Naive B cell (primary cell): ENCODE results near the gene JAK2. TPM values are rescaled to one million over a fixed set of nuclear protein-coding genes. Genes with fewer than 3 reads are reported as not detected.

Experiments
- ATAC-seq, 2 donors: fragments of 150-1000 bp; cut with Tn5 transposase; 2 replicates each; pipeline ENCODE4 v1.10.0; 2021; ENCODE audit warnings: low read depth in 2 of 2, mild to moderate bottlenecking in 2 of 2, moderate library complexity in 2 of 2
- DNase-seq: peaks from one replicate; pipeline ENCODE4 v3.0.0; 2022
- H3K27ac Mint-ChIP-seq, 6 donors: one replicate each; pipeline ENCODE4 v1.8.0; 2020 to 2022; ENCODE audit warnings: mild to moderate bottlenecking in 6 of 6, mixed read lengths in 6 of 6, moderate library complexity in 5 of 6, inconsistent platforms in 2 of 6
- H3K27me3 Mint-ChIP-seq, 3 donors: one replicate each; pipeline ENCODE4 v1.8.0; 2021 to 2022; ENCODE audit warnings: mixed read lengths in 3 of 3, mild to moderate bottlenecking in 1 of 3
- H3K36me3 Mint-ChIP-seq, 2 donors: one replicate each; pipeline ENCODE4 v1.8.0; 2020 to 2022; ENCODE audit warnings: mixed read lengths in 2 of 2, inconsistent platforms in 1 of 2, mild to moderate bottlenecking in 1 of 2
- H3K4me1 Mint-ChIP-seq, 3 donors: one replicate each; pipeline ENCODE4 v1.8.0; 2020 to 2022; ENCODE audit warnings: mixed read lengths in 3 of 3, inconsistent platforms in 1 of 3, mild to moderate bottlenecking in 1 of 3, moderate library complexity in 1 of 3
- H3K4me3 Mint-ChIP-seq, 8 donors: one replicate each; pipeline ENCODE4 v1.8.0; 2020 to 2022; ENCODE audit warnings: mild to moderate bottlenecking in 8 of 8, mixed read lengths in 8 of 8, moderate library complexity in 8 of 8, inconsistent platforms in 2 of 8
- H3K9me3 Mint-ChIP-seq, 7 donors: one replicate each; pipeline ENCODE4 v1.8.0; 2020 to 2022; ENCODE audit warnings: mixed read lengths in 7 of 7, mild to moderate bottlenecking in 5 of 7, inconsistent platforms in 2 of 7, moderate library complexity in 1 of 7
- polyA plus RNA-seq, 6 donors: library from polyadenylated mRNA; unstranded; fragments of 300-500 nt; fragmentation: Illumina TruSeq; gene quantifications; one replicate each; pipeline ENCODE4 v1.2.3, GENCODE V29; 2021; ENCODE audit warnings: low read depth in 6 of 6

JAK2 gene
- polyA plus RNA-seq, 6 donors from 2014 or later: 4.9 to 16.3 (median 12.5) TPM

GRCh38 chr9:4985386-4986266 lies 554 bp downstream of the JAK2 start:
- peaks cover 20 to 32% (median 23%) of the 10 kb centered on the region in 3 donors for H3K4me1 Mint-ChIP-seq
- peak overlapping the region; percentile 89 to 98 (median 94) for H3K4me3 Mint-ChIP-seq
- H3K9me3 Mint-ChIP-seq: no peaks in the 10 kb centered on the region
- peak; percentile 16 to 45 for ATAC-seq
- H3K27ac Mint-ChIP-seq: peak overlapping the region; percentile 33 to 95 (median 86)
- no peaks in the 10 kb centered on the region for H3K36me3 Mint-ChIP-seq
- no peaks in the 10 kb centered on the region for H3K27me3 Mint-ChIP-seq
- DNase-seq: peak; percentile 43

GRCh38 chr9:4986296-4986695 lies 1.2 kb downstream of the JAK2 start:
- Mint-ChIP-seq H3K27ac (peak overlapping the region in 4 of 6 donors; percentile 26 to 95 (median 87)), H3K27me3 (no peaks in the 10 kb centered on the region), H3K36me3 (no peaks in the 10 kb centered on the region), H3K4me1 (peaks cover 20 to 33% (median 23%) of the 10 kb centered on the region in 3 donors), H3K4me3 (peak overlapping the region; percentile 89 to 98 (median 94)), H3K9me3 (no peaks in the 10 kb centered on the region)
- DNase-seq (no peak), ATAC-seq (no peak)

- ATAC-seq: no peak
- H3K4me3 Mint-ChIP-seq: peak overlapping the region in 5 of 8 donors; percentile 89 to 94 (median 94)
- H3K4me1 Mint-ChIP-seq: peaks cover 20 to 35% (median 26%) of the 10 kb centered on the region in 3 donors
- no peaks in the 10 kb centered on the region for H3K27me3 Mint-ChIP-seq
- H3K36me3 Mint-ChIP-seq: peaks cover under 1 to 5% of the 10 kb centered on the region in 2 donors
- H3K9me3 Mint-ChIP-seq: peaks cover 0 to under 1% (median 0%) of the 10 kb centered on the region in 7 donors
- no peak for DNase-seq
- no peak overlapping the region for H3K27ac Mint-ChIP-seq
These were observed 1.7 kb downstream of the JAK2 start for GRCh38 chr9:4986783-4987182.

DNA sequence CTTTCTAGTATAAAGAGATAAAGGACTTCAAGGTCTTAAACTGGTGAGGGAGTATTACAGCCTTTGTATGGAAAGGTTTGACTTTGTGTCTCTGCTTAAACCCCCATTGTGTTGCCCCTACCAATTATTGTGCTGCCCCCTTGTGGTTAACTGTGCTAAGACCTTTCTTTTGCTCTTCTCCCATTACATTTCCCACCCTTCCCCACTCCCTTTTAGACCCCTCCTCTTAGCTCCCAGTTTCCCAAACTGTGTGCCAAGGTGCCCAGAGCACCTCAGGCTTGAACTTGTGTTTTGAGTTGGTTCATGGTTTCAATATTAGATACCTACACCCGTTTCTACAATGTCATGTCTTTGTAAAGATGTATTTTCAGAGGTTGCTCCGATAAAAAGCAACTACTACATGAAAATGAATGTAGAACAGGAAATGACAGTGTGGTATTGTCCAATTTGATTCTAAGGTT lies 2.9 kb downstream of the JAK2 start:
- Mint-ChIP-seq H3K27me3 (no peaks in the 10 kb centered on the region), H3K36me3 (peaks cover 13 to 17% of the 10 kb centered on the region in 2 donors), H3K27ac (no peak overlapping the region), H3K9me3 (peaks cover 0 to 10% (median 2%) of the 10 kb centered on the region in 7 donors), H3K4me3 (no peak overlapping the region), H3K4me1 (peaks cover 20 to 36% (median 30%) of the 10 kb centered on the region in 3 donors)
- ATAC-seq (no peak), DNase-seq (peak; percentile 65)

GRCh38 chr9:4992872-4993271 lies 7.8 kb downstream of the JAK2 start:
- ATAC-seq (no peak), DNase-seq (no peak)
- H3K9me3 Mint-ChIP-seq: peaks cover 0 to 13% (median 3%) of the 10 kb centered on the region in 7 donors
- H3K27me3 Mint-ChIP-seq: no peaks in the 10 kb centered on the region
- H3K4me3 Mint-ChIP-seq: no peak overlapping the region
- peaks cover 22 to 23% of the 10 kb centered on the region in 2 donors for H3K36me3 Mint-ChIP-seq
- peak overlapping the region in 1 of 6 donors; percentile 48 for H3K27ac Mint-ChIP-seq
- peaks cover 13 to 20% (median 16%) of the 10 kb centered on the region in 3 donors for H3K4me1 Mint-ChIP-seq

GRCh38 chr9:4994166-4994890 lies 9.3 kb downstream of the JAK2 start:
- Mint-ChIP-seq H3K9me3 (peaks cover 0 to 13% (median 3%) of the 10 kb centered on the region in 7 donors), H3K36me3 (peaks cover 22 to 23% of the 10 kb centered on the region in 2 donors), H3K4me3 (peak overlapping the region in 1 of 8 donors; percentile 56), H3K27me3 (no peaks in the 10 kb centered on the region), H3K27ac (peak overlapping the region in 2 of 6 donors; percentile 4 to 63), H3K4me1 (peaks cover 13 to 20% (median 16%) of the 10 kb centered on the region in 3 donors)
- DNase-seq (no peak), ATAC-seq (no peak)

DNA sequence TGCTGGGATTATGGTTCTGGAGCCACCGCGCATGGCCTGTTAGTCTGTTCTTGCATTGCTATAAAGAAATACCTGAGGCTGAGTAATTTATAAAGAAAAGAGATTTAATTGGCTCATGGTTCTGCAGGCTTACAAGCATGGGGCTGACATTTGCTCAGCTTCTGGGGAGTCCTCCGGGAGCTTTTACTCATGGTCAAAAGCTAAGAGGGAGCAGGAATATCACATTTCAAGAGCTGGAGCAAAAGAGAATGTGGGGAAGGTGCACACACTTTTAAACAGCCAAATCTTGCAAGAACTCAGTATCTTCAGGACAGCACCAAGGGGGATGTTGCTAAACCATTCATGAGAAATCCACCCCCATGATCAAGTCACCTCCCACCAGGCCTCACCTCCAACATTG lies 12.1 kb downstream of the JAK2 start:
- DNase-seq (no peak), ATAC-seq (no peak)
- Mint-ChIP-seq H3K27ac (peak overlapping the region in 2 of 6 donors; percentile 29 to 56), H3K27me3 (no peaks in the 10 kb centered on the region), H3K9me3 (peaks cover 0 to 17% (median 5%) of the 10 kb centered on the region in 7 donors), H3K36me3 (peaks cover 14 to 41% of the 10 kb centered on the region in 2 donors), H3K4me1 (peaks cover 6 to 16% (median 12%) of the 10 kb centered on the region in 3 donors), H3K4me3 (no peak overlapping the region)

DNA sequence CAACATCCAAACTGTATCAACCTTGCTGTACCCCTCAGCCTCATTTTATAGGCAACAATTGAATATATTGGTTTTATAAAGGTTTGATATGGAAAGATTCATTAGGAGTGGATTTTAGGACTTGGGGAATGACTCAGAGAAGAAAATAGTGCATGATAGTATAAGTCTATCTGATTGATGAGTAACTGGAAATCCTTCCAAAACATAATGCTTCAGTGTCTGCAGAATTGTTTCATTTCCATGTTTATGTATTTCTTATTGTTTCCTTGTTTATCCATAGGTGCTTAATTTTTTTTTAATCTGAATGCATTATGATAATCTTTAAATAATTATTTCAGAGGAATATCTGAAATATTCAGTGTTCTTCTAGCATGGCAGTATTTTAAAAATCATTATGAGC lies 12.6 kb downstream of the JAK2 start:
- peaks cover 11 to 39% of the 10 kb centered on the region in 2 donors for H3K36me3 Mint-ChIP-seq
- no peak overlapping the region for H3K27ac Mint-ChIP-seq
- H3K4me1 Mint-ChIP-seq: peaks cover 6 to 16% (median 12%) of the 10 kb centered on the region in 3 donors

GRCh38 chr9:5002811-5003210 lies 17.7 kb downstream of the JAK2 start:
- H3K27ac Mint-ChIP-seq: no peak overlapping the region
- no peak overlapping the region for H3K4me3 Mint-ChIP-seq
- peaks cover 0 to 37% (median 25%) of the 10 kb centered on the region in 7 donors for H3K9me3 Mint-ChIP-seq
- DNase-seq: no peak
- no peak for ATAC-seq
- H3K36me3 Mint-ChIP-seq: peaks cover 13 to 53% of the 10 kb centered on the region in 2 donors
- peaks cover 5 to 10% (median 8%) of the 10 kb centered on the region in 3 donors for H3K4me1 Mint-ChIP-seq
- no peaks in the 10 kb centered on the region for H3K27me3 Mint-ChIP-seq

More for the DNA sequence above, 12.6 kb downstream of the JAK2 start:
- Mint-ChIP-seq H3K4me3 (no peak overlapping the region), H3K27me3 (no peaks in the 10 kb centered on the region), H3K9me3 (peaks cover 0 to 14% (median 7%) of the 10 kb centered on the region in 7 donors)
- no peak for ATAC-seq
- DNase-seq: no peak

DNA sequence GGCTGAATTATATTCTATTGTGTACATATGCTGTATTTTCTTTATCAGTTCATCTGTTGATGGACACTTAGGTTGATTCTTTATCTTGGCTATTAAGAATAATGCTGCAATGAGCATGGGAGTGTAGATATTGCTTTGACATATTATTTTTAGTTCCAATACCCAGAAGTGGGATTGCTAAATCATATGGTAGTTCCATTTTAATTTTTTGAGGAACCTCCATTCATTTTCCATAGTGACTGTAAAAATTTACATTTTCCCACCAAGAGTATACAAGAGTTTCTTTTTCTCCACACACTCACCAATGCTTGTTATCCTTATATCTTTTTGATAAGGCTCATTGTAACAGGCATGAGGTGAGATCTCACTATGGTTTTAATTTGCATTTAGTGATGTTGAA lies 19.4 kb downstream of the JAK2 start:
- peaks cover 13 to 55% of the 10 kb centered on the region in 2 donors for H3K36me3 Mint-ChIP-seq
- no peak for DNase-seq
- peak overlapping the region in 1 of 6 donors; percentile 87 for H3K27ac Mint-ChIP-seq
- ATAC-seq: no peak
- H3K4me1 Mint-ChIP-seq: peaks cover 16 to 21% (median 18%) of the 10 kb centered on the region in 3 donors
- peaks cover 0 to 37% (median 25%) of the 10 kb centered on the region in 7 donors for H3K9me3 Mint-ChIP-seq
- no peaks in the 10 kb centered on the region for H3K27me3 Mint-ChIP-seq
- H3K4me3 Mint-ChIP-seq: peak overlapping the region in 1 of 8 donors; percentile 20

DNA sequence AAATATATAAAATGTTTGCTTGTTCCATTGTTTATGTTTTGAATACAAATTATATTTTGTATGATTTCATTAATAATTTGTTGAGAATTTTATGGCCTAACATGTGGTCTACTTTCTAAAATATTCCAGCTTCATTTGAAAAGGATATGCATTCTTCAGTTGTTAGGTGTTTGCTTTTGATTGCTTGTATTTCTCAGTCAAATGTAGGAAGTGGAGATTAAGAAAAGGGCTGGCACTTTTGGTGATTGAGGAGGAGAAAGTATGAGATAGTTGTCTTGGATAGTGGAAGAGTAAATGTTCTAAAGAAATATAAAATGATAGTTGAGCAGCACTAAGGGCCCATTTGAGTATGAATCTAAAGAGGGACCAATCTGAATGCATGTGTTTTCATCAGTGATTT lies 23.1 kb downstream of the JAK2 start:
- no peak for ATAC-seq
- Mint-ChIP-seq H3K9me3 (peaks cover 0 to 24% (median 12%) of the 10 kb centered on the region in 7 donors), H3K27ac (peak overlapping the region in 2 of 6 donors; percentile 63 to 73), H3K4me1 (peaks cover 22 to 40% (median 26%) of the 10 kb centered on the region in 3 donors), H3K36me3 (peaks cover 6 to 26% of the 10 kb centered on the region in 2 donors), H3K4me3 (no peak overlapping the region), H3K27me3 (no peaks in the 10 kb centered on the region)
- no peak for DNase-seq

DNA sequence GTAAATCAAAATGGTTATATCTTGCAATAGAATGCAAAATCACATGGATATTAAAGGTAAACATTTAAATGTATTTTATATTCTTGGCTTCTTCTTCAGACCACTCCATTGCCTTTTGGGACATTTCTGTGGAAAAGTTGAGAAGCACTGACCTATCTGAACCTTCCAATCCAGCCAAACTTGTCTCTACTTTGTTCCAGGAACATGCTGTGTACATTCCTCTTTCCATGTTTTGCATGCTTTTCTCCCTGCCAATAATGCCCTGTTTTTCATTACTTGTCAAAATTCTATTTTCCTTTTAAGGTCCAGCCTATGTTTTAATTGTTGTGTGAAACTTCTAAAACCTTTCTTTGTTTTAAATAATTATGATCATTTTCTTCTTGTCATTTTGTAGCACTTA lies 28.3 kb downstream of the JAK2 start:
- H3K9me3 Mint-ChIP-seq: peaks cover 8 to 21% (median 12%) of the 10 kb centered on the region in 7 donors
- H3K27ac Mint-ChIP-seq: peak overlapping the region in 2 of 6 donors; percentile 52 to 62
- ATAC-seq: no peak
- no peaks in the 10 kb centered on the region for H3K27me3 Mint-ChIP-seq
- H3K4me1 Mint-ChIP-seq: peaks cover 19 to 39% (median 22%) of the 10 kb centered on the region in 3 donors
- no peak for DNase-seq
- H3K4me3 Mint-ChIP-seq: no peak overlapping the region
- peaks cover 20 to 30% of the 10 kb centered on the region in 2 donors for H3K36me3 Mint-ChIP-seq

DNA sequence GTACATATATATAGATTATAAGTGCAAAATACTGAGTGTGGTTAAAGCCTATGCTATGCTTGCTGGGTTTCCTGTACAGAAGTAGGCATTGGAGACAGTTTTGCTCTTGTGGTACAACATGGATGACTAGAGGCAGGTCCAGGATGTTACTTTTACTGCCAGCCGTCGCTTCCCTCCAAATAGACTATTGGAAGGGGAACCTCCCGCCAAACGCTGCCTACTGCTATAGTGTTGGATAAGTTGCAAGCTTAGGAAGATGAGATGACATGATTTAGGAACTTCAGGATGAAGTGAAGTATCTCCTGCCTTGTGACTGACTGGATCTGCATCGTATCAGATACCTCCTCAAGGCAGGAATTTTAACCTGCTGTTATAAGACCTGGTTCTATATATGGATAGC lies 30.9 kb downstream of the JAK2 start:
- H3K4me3 Mint-ChIP-seq: no peak overlapping the region
- H3K9me3 Mint-ChIP-seq: peaks cover 12 to 34% (median 24%) of the 10 kb centered on the region in 7 donors
- peaks cover 34 to 36% of the 10 kb centered on the region in 2 donors for H3K36me3 Mint-ChIP-seq
- peaks cover 22 to 42% (median 34%) of the 10 kb centered on the region in 3 donors for H3K4me1 Mint-ChIP-seq
- DNase-seq (no peak), ATAC-seq (no peak)
- no peaks in the 10 kb centered on the region for H3K27me3 Mint-ChIP-seq
- no peak overlapping the region for H3K27ac Mint-ChIP-seq
